ENCODE data around the gene OGFR. TPM values are rescaled to one million over a fixed set of nuclear protein-coding genes. Genes with fewer than 3 reads are reported as not detected.

The OGFR gene
- total RNA-seq, 3 donors from 2014 or later = 39.3 to 63.1 (median 48.5) TPM

DNA sequence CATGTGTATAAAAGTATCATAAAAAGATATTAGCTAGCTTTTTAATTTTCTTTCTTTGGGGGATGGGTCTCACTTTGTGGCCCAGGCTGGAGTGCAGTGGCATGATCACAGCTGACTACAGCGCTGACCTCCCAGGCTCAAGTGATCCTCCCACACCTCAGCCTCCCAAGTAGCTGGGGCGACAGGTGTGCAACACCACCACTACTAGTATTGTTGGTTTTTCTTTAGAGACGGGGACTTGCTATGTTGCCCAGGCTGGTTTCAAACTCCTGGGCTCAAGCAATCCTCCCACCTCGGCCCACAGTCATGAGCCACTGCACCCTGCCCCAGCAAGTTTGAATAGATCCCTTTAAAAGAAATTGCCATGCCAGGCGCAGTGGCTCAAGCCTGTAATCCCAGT, 50.5 kb downstream of the OGFR start:
- Histone ChIP-seq H3K4me3 (no peak overlapping the region), H3K9me3 (no peaks in the 10 kb centered on the region), H3K36me3 (ENCODE audit: low read depth) (no peaks in the 10 kb centered on the region), H3K4me1 (ENCODE audit: low read depth) (peaks cover under 1% of the 10 kb centered on the region)
- DNase-seq (no peak), ATAC-seq (no peak)
- intact Hi-C loops (cut with DNase I, micrococcal nuclease) = no loop called here
- no peak for TF ChIP-seq CTCF (IDR thresholded peaks at IDR 0.05)

DNA sequence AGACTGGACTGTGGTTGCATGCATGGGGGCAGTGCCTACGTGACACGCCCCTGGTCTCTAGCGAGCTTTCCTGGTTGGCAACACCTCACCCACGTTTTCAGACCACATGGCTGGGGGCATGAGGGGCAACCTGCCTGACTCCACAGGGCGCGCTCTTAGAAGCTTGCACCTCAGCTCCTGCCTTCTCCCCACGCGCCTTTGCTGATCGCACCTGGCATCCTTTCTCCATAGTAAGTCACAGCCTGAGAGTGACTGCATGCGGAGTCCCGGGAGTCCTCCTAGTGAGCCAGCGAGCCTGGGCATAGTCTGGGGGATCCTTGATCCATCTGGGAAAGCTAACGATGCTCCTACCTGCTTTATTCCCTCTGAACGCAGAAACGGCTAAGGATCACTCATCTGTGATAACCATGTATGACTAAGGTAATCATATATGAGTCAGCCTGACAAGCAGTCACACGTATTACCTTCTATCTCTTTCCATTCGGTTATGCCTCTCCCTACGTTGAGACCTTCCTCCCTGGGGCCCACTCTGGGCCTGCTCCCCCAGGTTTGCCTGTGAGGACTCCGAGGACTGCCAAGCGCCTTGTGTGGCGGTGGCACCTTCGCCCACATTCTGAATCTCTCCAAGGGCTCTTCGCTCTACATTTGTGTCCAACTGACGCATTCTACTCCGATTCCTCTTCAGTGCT, 52.4 kb downstream of the OGFR start:
- TF ChIP-seq CTCF (IDR thresholded peaks at IDR 0.05) = no peak
- Histone ChIP-seq H3K36me3 (ENCODE audit: low read depth) (no peaks in the 10 kb centered on the region), H3K4me1 (ENCODE audit: low read depth) (peaks cover 7% of the 10 kb centered on the region)

GRCh38 chr20:62858058-62858830, 53.6 kb downstream of the OGFR start:
- no peak for TF ChIP-seq CTCF (IDR thresholded peaks at IDR 0.05)
- no peak overlapping the region for H3K4me3 ChIP-seq
- intact Hi-C loops (cut with DNase I, micrococcal nuclease) = no loop called here
- no peaks in the 10 kb centered on the region for H3K9me3 ChIP-seq
- H3K36me3 ChIP-seq (ENCODE audit: low read depth) = no peaks in the 10 kb centered on the region
- H3K4me1 ChIP-seq (ENCODE audit: low read depth) = peaks cover 7% of the 10 kb centered on the region
- no peak for DNase-seq
- no peak for ATAC-seq

More for the DNA sequence above, 52.4 kb downstream of the OGFR start:
- no peaks in the 10 kb centered on the region for H3K9me3 ChIP-seq
- no peak for ATAC-seq
- intact Hi-C loops (cut with DNase I, micrococcal nuclease) = no loop called here
- DNase-seq = no peak
- H3K4me3 ChIP-seq = no peak overlapping the region

GRCh38 chr20:62859721-62860120, 55.1 kb downstream of the OGFR start:
- no peak for DNase-seq
- H3K9me3 ChIP-seq = no peaks in the 10 kb centered on the region
- no peak for TF ChIP-seq CTCF (IDR thresholded peaks at IDR 0.05)
- H3K4me1 ChIP-seq (ENCODE audit: low read depth) = peaks cover 7% of the 10 kb centered on the region
- ATAC-seq = no peak
- intact Hi-C loops (cut with DNase I, micrococcal nuclease) = no loop called here
- H3K36me3 ChIP-seq (ENCODE audit: low read depth) = no peaks in the 10 kb centered on the region
- no peak overlapping the region for H3K4me3 ChIP-seq

DNA sequence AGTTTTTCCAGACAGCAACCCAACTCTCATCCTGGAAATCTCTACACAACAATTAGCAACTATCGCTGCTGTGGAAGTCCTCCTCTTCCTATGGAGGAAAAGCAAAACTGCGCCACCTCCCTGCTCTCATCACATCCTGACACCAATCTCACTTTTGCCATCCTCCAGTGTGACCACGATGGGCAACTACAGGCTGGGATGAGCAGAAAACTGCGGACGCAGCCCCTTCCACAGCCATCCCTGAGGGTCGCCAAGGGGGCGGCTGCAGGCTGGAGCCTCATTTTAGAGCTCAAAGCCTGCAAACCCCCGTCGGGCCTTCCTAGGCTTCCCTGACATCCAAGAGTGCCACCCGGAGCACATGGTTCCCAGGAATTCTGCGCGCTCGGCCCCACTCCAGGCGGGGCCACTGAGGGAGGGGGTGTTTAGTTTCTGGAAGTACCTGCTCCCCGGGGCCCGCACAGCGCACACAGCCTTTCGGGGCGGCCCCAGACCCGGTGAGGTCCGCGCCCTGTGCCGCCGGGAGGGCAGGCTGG, 55.8 kb downstream of the OGFR start:
- Histone ChIP-seq H3K4me1 (ENCODE audit: low read depth) (peaks cover 7% of the 10 kb centered on the region), H3K4me3 (no peak overlapping the region), H3K36me3 (ENCODE audit: low read depth) (no peaks in the 10 kb centered on the region), H3K9me3 (no peaks in the 10 kb centered on the region)
- intact Hi-C loops (cut with DNase I, micrococcal nuclease) = no loop called here
- DNase-seq (no peak), ATAC-seq (no peak)
- no peak for TF ChIP-seq CTCF (IDR thresholded peaks at IDR 0.05)
